Islet of Langerhans (tissue), 1 donor: ENCODE results near the gene AFDN.
A peak's percentile ranks its signal among the peaks of the same experiment; 100 is the strongest.

ENCODE experiments used
- FAIRE-seq: peaks from one replicate; lab custom pipeline; 2011; peaks lifted over from hg19 to GRCh38; lab: Jason Lieb, UNC

The AFDN gene

DNA sequence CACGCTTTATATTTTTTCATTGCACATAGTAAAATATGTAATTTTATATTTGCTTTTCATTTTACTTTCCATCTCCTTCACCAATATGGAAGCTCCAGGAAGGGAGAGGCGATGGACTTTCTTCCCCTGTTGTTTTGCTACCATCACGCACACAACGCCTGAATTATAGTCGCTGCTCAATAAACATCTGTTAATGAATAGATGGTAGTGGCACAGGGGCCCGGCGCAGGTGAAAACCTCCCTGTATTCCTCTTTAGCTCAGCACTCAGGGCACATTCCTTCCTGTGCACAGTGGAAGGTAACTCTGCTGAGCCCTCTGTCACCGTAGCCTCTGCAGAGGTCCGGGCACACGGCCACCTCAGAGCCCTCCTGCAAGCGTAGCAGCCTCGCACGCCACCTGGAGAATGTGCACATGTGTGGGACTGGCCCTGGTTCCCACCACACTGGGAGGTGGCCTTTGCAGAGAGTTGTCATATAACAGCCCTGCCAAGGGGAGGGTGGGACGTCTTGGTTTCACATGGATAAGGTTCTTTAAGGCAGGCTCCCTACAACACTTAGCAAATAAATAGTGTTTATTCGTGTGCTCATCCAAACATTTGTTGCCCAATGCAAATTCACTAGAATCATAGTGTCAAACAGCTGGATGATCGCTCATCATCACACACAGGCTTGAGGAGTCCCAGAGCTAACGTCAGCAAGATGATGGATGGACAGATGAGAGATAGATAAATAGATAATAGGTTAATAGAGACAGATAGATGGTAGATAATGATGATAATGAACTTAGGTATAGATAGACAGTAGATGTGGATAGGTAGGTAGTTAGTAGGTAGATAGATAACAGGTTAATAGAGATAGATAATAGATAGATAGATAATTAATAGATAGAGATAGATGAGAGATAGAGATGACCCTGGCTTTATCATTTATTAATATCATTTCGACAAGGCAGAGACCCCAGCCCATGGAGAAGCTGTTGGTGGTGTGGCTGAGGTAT is 32.3 kb upstream of the AFDN start:
- FAIRE-seq, result no peak

DNA sequence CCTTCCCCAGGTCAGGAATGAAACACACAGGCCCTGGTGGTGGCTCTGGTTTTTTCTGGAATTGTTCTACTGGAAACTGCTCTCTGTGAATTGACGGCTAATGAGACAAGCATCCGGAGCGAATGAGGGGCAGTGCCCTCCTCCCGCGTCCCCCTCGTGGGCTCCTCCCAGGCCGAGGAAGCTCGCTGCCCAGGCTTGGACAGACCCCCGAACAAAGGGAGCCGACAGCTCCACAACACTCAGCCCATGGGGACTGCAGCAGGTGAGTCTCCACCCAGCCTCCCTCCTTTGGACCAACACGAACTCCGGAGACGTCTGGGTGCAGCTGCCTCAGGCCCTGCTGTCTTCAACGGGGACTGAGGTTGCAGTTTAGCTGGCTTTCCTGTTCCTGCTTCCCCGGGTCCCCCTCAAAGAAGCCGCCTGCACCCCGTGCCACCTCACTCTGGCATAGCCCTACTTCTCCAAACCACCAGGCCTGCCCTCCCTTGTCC is 31.3 kb upstream of the AFDN start:
- no peak for FAIRE-seq

DNA sequence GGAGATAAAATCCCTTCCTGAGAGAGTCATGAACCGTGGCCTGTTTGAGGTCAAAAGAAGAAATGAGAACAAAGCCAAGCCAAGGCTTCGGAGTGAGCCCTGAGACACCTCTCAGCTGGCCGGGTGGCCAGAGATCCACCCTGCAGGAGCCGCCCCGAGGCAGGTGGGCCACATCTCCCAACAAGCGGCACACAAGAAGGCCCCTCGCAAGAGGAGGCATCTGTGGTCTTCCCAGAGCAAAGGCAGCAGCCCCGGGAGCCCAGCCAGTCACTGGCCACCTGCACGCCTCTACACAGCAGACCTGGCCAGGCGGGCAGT is 30.9 kb upstream of the AFDN start:
- no peak for FAIRE-seq

DNA sequence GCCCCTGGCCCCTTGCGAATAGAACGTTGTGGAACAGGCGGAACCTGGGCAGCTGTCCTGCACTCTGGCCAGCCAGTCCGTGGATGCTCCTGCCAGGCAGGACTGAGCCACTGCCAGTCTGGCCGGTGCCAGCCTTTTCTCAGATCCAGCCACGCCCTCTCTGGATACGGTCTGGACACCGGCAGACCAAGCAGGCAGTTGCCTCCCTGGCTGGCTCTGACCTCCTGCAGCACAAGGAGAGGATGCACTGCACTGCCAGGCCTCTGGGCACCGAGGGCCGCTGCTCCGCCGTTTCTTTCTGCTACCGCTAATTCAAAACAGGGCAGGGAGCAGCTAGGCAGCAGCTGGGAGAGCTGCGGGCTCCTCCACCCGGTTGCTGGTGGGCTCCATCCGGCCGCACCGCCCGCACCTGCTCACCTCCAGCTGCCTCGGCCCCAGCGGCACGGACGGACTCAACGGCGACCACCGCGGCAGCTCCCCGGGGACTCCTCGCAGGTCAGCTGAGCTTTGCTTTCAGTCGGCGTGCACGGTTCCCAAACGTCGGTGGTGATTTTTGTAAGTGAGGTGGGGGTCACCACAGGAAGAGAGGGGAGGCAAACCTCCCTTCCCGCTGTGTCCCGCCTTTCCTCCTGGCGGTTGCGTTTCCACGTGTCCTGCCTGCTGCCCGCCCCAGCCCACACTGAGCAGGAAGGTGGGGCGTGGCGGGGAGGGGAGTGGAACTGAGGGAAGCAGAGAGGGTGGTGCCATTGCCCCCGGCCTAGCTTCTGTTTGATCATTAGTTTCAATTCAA is 30.3 kb upstream of the AFDN start:
- FAIRE-seq, result no peak

DNA sequence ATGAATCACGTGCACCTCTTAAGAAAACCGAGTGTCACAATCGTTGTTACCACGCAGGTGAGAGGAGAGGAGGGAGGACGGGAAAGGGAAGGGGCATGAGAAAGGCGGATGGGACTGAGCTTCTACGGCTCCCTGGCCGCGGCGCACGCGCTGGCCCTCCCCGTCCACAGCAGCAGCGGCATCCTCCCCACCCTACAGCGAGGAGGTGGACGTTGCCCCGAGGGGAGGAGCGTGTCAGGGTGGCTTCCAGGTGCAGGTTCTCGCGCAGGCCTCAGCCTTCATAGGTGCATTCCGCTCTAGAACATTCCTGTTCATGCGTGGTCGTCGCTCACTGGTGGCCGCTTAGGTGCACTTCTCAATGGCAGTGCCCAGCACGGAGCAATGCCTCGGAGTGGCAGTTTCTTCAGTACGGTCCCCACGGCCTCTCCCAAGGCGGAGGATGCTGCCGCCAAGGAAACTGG is 29.7 kb upstream of the AFDN start:
- no peak for FAIRE-seq

DNA sequence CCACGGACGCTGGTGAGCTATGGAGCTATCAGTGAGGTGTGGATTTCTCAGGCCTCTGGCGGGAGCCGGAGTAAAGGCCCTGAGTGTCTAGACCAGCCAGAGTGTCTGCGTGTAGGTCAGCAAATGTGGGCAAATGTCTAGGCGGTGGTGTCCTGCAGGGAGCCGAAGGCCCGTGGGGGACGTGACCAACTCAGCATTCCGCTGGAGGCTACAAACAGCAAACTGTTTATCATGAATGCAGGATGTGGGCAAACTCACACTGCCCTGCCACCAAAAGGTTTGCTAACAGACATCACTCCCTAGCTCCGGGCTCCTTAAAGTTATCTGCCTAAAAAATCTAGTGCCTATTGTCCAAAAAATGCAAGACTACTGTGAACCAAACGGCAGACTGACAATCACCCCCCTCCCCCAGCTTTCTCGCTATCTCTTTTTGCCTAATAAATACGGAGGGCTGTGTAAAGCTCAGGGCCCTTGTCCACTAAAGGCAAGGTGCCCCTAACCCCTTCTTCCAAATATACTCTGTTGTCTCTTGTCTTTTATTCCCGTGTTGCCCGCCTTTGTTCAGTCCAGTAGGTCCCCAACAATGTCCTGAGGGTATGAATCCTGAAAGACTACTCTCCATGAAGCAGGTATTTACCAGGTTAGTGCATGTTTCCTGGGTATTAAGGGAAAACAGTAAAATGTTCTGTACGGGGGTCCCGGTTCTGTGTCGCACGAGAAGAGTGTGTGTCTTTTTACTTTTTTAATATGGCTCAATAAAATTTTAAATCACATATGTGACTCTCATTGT is 29.0 kb upstream of the AFDN start:
- no peak for FAIRE-seq

DNA sequence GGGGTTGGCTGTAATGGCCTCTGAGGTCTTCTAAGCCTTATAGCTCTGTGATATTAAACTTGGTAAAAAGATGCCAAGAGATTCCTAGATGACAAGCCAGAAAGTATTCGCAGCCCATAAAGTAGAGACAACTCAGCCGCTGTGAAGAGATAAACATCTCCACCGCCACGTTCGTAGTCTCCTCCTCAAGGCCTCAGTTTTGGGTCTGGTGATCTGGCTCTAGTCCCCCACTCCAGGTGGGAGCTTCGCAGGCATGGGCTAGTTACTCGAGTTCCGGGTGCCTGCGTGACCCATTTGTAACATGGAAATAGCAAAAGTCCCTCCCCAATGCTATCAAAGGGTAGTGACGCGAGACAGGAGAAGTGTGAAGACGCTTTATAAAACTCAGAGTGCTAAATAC is 28.3 kb upstream of the AFDN start:
- FAIRE-seq, result no peak

DNA sequence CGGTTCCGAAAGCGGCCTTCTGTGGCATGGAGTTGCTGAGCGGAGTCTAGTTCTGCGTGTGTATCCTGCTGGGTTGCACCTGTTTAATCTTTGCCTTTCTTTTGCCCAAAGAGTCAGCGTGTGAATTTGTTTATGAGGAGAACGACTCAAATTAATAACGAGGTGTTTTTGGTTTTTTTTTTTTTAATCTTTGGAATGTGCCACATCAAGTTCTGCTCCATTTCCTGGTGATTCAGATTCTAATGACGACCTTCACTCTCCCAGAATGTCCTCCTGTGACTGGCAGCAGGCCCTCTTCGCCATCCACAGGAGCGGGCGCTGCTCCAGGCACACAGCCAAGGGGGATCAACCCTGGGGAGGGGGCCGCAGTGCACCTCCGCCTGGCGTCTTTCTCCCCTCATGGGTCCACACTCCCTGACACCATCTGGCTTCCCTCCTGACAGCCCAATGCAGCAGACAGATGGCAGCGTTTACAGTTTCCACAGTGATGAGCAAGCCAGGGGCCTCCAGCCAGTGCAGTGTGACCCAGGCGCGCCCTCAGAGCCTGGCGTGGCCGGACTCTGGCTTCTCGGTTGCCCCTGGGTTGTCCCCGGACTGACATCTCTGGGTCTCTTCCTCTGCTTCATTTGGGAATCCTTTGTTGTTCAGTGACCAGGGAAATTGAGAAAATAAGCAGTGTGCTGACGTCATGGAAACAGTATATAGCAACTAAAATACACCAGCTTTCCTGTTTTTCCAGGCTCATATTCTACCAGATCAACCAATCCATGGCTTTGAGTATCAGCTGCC is 27.5 kb upstream of the AFDN start:
- peak; percentile 93 for FAIRE-seq

DNA sequence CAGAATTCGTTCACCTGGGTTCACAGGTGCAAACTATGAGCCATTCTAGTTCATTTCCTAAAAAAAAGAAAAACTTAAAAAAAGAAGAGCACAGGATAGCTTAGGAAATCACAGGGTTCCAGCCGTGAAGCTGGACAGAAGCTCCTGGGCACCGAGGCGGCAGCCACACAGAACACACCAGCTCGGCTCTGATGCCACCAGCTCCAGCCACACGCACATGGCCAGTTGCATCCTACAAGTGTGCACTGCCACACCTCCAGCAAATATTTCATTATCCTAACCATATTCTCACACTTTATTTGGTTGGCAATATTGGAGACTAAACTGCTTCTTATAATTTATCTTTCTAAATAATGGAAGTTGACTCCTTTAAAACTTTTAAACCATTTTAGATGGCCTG is 26.2 kb upstream of the AFDN start:
- no peak for FAIRE-seq

DNA sequence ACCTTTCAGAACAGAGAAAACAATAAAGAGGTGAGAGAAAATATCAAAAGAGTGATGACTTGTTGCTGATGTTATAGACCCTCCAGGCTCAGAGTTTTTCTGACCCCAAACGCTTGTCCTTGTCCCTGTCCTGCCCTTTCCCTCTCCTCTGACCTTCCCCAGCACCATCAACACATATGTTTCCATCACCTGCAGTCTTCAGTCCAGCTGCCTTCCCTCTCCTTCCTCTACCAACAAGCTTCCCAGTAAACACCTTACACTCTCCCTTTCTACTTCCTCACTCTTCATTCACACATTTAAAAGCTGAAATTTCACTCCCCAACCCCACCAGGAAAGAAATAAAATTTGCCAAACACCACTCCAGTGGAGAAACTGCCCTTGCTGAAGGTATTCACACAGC is 25.4 kb upstream of the AFDN start:
- FAIRE-seq, result no peak

DNA sequence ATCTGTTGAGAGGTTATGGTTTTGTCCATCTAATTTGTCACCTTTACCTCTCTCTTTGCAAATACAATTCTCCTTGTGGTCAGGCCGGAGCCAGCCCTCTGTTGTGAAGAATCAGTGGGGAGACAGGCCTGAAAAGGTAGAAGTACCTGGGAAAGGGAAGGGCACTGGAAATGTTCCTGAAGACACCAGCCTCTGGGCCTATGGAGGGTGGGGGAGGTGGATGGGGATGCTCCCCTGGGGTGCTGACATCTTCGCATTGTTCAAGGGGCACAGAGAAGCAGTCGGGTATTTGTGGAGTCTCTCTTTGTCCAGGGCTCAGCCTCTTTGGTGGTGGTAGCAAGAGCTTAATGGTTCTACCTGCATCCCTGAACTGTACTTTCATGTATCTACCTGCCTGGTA is 24.4 kb upstream of the AFDN start:
- FAIRE-seq, result no peak

DNA sequence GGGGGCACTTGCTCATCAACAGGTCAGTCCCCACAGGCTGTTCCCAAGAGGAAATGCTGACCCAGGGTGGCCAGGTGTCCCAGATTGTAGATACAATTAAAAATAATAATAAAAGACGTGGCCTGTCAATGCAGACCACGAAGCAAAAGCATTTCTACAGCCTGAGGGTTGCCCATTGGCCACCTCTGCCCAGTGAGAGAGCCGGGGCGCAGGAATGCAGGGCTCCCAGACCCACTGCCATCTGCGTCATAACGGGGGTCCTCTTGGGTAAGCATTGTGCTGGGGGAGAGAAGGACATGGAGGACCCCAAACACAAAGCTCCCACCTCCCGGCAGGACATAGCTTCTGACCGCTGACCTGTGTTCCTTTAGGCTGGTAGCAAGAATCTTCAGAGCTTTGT is 22.9 kb upstream of the AFDN start:
- no peak for FAIRE-seq

DNA sequence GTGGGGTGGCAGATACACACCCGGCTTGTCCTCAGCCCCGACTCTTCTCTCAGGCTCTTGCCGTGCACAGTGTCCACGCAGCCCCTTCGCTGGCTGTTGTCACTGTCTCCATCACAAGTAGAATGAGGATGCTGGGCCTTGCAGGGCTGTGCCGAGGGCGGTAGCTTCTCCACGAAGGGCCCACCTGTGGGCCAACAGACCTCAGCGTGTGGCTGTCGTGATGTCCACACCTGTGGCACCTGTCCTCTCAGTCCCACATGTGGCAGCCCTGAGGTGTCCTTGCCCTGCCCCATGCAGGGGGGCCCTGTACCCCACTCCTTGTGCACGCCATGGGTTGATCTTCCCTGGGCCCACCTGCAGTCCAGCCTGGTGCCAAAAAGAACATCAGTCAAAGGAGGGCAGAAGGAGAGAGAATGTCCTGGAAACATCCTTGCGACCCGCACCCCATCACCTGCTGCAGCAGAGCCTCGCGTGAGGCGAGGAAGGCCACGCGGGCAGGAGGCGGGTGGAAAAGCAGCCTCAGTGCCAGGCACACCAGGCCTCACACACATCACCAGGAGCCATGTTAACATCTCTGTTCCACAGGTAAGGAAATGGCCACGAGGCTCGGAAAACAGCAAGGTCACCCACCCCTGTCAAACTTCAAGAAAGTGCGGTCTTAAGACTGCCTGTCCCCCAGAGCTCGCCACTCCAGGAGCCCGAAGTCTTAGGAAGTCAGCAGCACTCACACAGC is 22.3 kb upstream of the AFDN start:
- no peak for FAIRE-seq

DNA sequence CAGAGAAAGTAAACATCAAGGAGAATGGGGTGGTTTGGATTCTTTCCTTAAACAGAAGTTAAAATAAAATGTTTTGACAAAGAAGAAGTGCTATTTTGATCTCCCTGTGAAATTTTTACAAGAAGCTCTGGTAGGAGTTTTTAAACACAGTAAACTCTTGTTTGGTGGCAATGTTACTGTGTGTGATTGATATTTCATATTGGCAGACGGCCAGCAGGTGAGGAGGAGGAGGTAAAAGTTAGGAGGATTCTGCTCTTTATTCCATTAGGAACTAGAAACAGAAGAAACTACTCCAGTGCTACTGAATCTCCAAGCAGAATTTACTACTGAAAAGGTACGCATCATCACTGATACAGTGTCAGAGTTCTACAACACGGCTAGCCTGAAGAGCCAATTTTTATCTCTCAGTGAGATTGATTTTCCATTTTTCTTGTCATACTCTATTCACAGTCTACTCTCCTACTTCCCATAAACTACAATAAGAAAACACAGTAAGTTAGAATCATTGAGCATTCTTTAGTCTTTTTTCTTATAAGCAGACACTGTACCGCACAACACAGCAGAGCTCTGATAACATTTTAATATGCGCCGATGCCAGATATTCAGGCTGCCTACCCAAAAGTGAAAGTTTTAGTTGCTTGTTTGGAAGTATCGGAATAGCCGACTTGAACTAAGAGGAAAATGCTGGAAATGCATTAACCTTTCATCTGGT is 21.2 kb upstream of the AFDN start:
- no peak for FAIRE-seq

DNA sequence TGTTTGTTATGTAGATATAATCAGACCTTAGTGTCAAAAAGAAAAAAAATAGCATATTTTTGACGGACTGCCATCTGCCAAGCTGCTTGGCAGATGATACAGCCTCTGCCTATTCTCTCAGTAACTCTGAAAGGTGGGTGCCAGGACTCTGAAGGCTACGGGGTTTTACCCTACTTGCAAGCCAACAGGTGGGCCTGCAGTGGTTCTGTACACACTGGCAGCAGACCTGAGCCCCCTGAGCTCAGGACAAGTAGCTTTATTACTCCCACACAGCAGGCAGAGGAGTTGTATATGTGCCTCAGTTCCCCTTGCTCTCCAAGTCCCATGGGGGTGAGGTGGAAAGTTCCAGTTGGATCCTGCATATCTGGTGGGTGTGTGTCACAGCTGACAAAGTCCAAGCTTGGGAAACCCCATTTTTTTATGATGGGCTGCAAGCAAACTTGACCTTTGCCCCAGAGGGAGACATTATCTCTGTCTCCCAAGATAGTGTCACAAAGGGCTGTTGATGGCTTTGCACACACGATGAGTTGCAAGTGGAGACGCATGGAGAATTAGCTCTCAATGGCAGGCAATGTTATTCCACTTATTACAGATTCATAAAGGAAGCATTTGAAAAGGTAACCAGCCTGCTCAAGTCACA is 20.5 kb upstream of the AFDN start:
- no peak for FAIRE-seq

DNA sequence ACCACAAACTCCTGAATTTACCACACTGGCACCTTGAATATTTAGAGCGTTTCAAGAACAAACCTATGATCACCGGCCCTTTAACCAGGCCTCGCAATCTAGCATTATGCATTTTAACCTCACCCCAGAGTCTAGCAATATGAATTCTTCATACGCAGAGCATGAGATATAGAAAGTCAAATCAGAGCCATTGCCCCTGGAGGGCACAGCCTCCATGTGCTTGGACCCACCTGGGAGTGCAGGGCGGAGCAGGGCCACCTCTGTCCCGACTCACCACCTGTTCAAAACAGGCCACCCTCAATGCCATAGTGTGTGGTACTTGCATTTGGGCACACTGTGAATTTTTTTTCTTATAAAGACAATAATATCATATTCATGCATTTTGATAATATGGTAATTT is 19.5 kb upstream of the AFDN start:
- no peak for FAIRE-seq

DNA sequence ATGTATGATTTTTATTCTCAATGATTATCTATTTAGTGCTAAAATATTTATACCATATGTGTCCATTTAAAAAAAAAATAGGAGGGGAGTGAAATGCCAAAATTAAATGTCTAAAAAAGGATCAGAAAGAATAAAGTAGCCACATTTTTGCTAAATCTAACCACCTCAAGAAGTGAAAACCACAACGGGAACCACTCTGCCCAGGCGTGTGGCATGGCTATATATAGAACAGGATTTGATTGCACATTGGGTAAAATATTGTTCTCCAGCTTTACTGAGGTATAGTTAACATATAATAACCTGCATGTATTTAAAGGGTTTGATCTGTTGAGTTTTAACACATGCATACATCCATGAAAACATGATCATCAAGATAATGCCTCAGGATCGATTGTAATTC is 19.0 kb upstream of the AFDN start:
- no peak for FAIRE-seq

DNA sequence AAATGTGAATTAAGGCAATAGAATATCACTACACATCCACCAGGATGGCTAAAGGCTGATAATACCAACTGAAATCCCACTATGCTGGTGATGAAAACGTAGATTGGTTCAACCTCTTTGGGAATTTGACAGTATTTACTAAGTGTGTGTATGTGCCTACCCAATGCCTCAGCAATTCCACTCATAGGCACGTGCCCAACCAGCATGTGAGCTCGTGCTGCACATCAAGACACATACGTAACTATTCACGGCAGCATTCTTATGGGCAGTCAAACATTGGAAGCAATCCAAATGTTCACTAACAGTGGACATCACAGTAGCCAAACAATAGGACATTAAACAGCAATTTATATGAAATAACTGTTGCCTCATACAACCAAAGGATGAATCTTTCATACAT is 15.7 kb upstream of the AFDN start:
- FAIRE-seq, result no peak

DNA sequence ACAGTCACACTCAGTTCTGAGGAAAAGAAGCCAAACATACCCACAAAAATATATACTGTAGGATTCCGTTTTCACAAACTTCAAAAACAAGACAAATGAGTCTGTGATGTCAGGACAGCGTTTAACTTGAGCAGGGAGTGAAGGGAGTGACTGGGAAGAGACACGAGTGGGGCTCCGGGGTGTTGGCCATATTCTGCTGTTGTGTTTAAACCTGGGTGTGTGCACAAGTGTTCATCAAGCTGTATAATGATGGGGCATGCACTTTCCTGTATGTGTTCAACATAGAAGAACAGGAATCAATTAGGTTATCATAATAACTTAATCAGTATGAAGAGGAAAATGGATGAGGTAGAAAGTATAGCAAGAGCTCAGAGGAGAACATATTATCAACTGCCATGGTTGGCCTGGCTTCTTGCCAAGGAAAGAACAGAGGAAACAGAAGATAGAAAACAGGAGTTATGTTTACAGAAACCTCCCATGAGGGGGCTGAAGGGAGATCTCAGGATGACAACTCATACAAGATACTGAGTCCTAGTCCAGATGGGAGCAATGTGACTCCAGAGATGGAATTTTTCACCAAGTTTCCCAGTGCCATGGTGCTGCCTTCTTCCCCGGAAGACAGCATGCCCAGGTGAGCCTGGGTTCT is 15.1 kb upstream of the AFDN start:
- no peak for FAIRE-seq
